Measurements from ENCODE around the gene HOXC4.
"Not testable (repeated sequence)": the region's sequence is repeated elsewhere in the genome, so short reads cannot be mapped to it uniquely, and the experiment has no call there.

HOXC4 gene

DNA sequence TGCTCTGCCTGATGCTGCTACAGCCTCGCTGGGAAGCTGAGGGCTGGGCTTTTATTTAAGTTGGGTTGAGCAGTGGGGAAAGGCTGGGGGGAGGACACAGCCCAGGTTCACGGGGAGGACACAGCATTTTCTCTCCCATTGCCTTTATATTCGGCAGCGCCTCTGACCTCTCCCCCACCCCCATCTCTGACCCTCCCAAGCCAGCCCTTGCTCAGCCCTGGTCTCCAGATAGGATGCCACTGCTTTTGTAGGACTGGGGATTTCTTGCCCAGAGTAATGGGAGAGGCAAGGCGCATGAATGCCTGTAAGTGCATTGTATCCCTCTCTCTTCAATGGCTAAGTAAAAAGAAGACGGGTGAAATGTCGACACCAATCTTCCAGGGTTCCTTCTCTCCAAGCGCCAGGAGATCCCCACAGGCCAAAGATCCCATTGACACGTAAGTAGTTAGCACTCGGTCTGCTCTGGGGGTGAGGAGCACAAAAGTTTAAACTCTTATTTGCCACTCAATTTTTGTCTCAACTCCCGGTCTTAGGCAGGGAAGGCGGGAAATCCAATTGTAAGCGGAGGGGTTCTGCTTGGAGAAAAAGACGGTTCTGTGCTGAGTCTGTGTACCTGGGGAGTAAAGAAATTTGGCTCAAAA is 4.6 kb downstream of the HOXC4 start:
- CTCF ChIA-PET = no interaction called here
- no peak overlapping the region for H3K27ac Mint-ChIP-seq
- H3K9me3 Mint-ChIP-seq = no peaks in the 10 kb centered on the region
- peaks cover 100% of the 10 kb centered on the region for H3K27me3 Mint-ChIP-seq
- H3K4me1 Mint-ChIP-seq = peaks cover 9% of the 10 kb centered on the region
- no peak for DNase-seq
- H3K4me3 Mint-ChIP-seq = no peak overlapping the region
- H3K36me3 Mint-ChIP-seq = peaks cover 1% of the 10 kb centered on the region

DNA sequence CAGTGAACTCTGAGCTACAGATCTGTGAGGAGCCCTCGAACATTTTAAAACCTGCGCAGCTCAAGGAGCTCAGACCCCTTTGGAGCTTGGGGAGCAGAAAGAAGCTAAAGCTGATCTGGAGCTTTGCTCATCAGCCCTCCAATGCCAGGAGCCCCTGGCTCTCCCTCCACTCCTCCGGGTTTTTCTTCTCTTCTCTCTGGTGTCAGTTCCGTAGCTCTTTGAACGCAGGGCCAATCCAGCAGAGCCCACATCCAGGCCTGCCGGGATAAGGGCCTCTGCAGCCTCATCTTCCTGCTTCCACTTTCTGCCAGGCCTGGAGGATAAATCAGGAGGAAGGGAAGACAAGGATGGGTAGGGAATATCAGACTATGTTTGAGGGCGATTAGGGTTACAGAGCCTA is 6.0 kb downstream of the HOXC4 start:
- no peak overlapping the region for H3K27ac Mint-ChIP-seq
- H3K27me3 Mint-ChIP-seq = peaks cover 99% of the 10 kb centered on the region
- peaks cover 2% of the 10 kb centered on the region for H3K4me1 Mint-ChIP-seq
- DNase-seq = no peak
- CTCF ChIA-PET = no interaction called here
- no peaks in the 10 kb centered on the region for H3K9me3 Mint-ChIP-seq
- no peak overlapping the region for H3K4me3 Mint-ChIP-seq
- H3K36me3 Mint-ChIP-seq = peaks cover 1% of the 10 kb centered on the region

DNA sequence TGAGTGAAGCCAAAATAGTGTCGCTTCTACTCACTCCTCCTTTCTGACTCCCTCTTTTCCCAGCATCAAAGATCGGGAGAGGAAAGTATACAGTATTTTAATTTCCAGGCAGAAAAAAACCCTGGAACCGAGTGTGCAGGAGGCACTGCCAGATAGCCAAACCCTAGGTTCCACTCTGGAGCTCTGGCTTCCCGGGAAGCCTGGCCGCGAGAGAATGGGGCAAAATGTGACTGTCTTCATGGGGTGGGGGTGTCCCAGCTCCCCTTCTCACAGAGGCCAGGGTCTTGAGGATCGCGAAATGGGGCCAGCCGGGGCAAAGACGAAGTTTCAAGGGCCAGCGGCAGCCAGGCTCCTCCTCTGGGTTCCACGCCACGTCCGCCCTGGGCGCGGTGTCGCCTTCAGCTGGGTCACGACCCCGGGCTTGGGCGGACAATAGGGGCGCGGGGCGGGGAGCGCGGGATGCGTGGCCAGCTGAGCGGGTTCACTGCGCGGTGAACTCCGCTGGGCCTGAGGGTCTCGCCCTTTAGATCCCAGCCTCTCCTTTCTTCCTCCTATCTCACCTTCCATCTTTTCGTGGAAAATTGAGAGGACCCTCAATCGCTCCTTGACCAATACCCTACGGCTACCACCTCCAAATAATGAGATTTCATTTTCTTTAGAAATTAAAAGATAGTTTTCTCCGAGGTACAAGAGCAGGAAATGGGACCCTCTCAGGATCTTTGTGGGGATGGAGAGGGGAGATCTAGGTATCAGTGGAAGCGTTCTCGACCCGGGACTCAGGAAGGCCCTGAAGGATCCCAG is 6.7 kb downstream of the HOXC4 start:
- Mint-ChIP-seq H3K27me3 (peaks cover 93% of the 10 kb centered on the region), H3K4me3 (no peak overlapping the region)

DNA sequence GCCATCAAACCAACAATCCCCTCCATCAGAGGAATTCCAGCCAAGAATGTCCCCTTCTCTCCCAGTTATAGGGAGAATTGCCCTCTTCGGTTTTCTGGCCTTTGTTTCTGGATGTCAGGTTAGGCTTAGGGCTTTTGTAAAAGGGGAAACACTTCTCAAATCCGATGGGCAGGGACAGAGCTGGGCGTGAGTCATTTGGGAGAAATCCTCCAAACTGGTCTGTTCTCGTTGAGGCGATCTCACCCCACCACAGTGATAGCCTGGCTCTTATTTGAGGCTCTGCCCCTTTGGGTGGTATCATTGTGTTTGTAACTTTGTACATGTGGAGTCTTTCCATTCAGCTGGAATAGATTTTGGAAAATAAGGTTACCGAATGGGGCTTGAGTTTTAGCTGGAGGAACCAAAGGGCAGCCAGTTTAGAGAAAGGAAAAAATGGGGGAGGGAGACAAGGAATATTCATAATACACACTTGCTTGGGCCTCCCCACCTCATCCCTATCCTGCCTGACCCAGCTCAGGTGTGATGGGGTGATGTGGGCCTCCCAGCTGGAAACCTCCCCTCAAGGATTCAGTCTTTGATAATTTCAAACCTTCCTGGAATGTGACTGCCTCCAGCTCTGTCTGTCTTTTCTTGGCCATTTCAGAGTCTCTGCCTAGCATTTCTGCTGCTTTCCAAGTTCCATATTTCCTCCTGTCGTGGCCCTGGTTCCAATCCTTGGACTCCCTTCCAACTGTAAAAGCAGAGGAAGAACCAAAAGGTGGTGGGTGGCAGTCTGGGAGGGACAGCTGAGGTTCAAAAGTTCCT is 7.5 kb downstream of the HOXC4 start:
- Mint-ChIP-seq H3K27me3 (peaks cover 93% of the 10 kb centered on the region), H3K36me3 (peaks cover 1% of the 10 kb centered on the region), H3K27ac (no peak overlapping the region), H3K4me1 (no peaks in the 10 kb centered on the region), H3K4me3 (no peak overlapping the region), H3K9me3 (no peaks in the 10 kb centered on the region)
- CTCF ChIA-PET = interaction anchor here (1.1 to 1.2 kb wide), 2 partner anchors 147 to 315 kb away, joined by 3 read pairs; no protein-coding TSS in a partner anchor
- no peak for DNase-seq

More for the DNA sequence above, 6.7 kb downstream of the HOXC4 start:
- CTCF ChIA-PET = interaction anchor here (1.1 kb wide), 1 partner anchor 147 kb away, joined by 3 read pairs; no protein-coding TSS in a partner anchor
- no peaks in the 10 kb centered on the region for H3K9me3 Mint-ChIP-seq
- peaks cover 1% of the 10 kb centered on the region for H3K36me3 Mint-ChIP-seq
- no peak overlapping the region for H3K27ac Mint-ChIP-seq
- DNase-seq = no peak
- H3K4me1 Mint-ChIP-seq = no peaks in the 10 kb centered on the region

DNA sequence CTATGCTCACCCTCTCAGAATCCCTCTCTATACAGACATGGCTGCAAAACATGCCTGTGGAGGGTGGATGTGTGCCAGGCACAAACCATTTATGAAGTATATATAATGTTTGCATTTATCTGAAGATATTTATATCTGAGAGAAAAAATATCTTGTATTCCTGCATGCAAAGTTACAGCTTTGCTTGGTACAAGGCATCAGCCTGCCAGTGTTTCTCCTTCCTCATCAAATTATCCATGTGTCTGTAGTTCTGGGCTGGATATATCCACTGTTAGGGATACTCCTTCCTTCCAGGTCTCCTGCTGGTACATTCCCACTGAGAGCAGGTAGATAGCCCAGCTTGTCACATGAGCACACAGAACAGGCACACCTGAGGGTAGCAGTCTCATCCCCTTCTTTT is 12.0 kb downstream of the HOXC4 start:
- no peaks in the 10 kb centered on the region for H3K9me3 Mint-ChIP-seq
- H3K36me3 Mint-ChIP-seq = no peaks in the 10 kb centered on the region
- H3K4me1 Mint-ChIP-seq = no peaks in the 10 kb centered on the region
- no peak overlapping the region for H3K4me3 Mint-ChIP-seq
- no peak for DNase-seq
- no peak overlapping the region for H3K27ac Mint-ChIP-seq
- H3K27me3 Mint-ChIP-seq = peaks cover 78% of the 10 kb centered on the region
- CTCF ChIA-PET = interaction anchor here (1.4 kb wide), 1 partner anchor 127 kb away, joined by 9 read pairs; no protein-coding TSS in a partner anchor

DNA sequence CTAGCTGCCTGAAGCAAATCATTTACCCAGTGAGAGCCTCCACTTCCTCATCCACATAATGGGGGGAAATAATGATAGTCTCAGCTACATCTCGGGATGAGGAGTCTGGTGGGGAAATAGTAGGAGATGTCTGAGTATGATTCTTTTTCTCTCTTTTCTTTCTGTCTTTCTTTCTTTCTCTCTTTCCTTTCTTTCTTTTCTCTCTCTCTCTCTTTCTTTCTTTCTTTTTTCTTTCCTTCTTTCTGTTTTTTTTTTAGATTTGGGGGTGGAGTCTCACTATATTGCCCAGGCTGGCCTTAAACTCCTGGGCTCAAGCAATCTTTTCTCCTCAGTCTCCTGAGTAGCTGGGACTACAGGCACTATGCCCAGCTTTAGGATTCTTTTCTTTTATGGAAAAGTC is 12.8 kb downstream of the HOXC4 start:
- peaks cover 78% of the 10 kb centered on the region for H3K27me3 Mint-ChIP-seq
- CTCF ChIA-PET = no interaction called here
- no peaks in the 10 kb centered on the region for H3K9me3 Mint-ChIP-seq
- no peaks in the 10 kb centered on the region for H3K36me3 Mint-ChIP-seq
- no peak overlapping the region for H3K4me3 Mint-ChIP-seq
- H3K27ac Mint-ChIP-seq = no peak overlapping the region
- no peaks in the 10 kb centered on the region for H3K4me1 Mint-ChIP-seq
- DNase-seq = no peak

DNA sequence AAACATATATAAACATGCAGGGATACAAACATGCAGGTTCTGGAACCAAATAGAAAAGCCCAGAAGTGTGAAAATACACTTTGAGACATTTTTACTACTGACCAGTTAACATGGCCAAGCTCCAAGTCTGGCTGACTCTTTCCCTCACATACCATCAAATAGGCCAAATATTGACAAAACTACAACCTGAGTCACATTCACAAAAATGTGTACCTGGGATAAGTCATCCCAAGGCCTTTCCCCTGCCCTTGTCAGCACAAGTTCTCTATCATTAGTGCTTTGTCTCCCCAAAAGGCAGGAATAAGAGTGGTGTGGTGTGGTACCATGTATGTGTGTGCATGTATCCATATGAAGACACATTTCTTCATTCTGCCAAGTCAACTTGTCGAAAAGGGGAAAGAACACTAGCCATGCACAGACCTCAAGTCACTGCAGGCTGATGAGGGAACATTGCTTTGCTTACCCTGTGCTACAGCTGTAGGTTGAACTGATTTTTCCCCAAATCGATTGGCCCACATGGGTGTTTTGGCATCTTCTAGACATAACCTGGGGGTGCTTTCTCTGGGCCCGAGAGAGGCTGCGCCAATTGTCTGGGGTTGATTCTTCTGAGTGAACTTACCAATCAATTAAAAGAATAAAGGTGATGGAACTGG is 14.9 kb downstream of the HOXC4 start:
- DNase-seq = no peak

DNA sequence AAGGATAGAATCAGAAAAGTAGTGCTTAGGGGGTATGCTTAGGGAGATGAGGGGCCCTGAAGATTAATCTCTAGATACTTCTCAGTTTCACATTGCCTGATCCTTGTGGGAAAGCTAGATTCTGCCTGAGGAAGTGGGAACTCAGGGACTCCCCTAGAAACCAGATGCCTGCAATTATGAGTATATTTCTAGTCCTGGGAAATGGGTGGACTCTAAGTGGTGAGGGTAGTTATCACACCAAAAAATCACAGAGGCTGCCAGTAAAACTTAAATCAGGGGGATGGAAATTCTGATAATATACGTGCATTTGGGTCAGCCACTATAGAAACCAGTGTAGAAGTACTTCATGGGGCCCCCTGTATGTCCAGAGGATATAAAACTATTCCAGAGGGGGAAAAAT is 18.3 kb downstream of the HOXC4 start:
- no peaks in the 10 kb centered on the region for H3K9me3 Mint-ChIP-seq
- DNase-seq = no peak
- H3K27ac Mint-ChIP-seq = no peak overlapping the region
- H3K27me3 Mint-ChIP-seq = peaks cover 79% of the 10 kb centered on the region
- no peak overlapping the region for H3K4me3 Mint-ChIP-seq
- no peaks in the 10 kb centered on the region for H3K4me1 Mint-ChIP-seq
- CTCF ChIA-PET = interaction anchor here (1.2 kb wide), 1 partner anchor 40 kb away, joined by 3 read pairs; no protein-coding TSS in a partner anchor
- no peaks in the 10 kb centered on the region for H3K36me3 Mint-ChIP-seq

More for the DNA sequence above, 14.9 kb downstream of the HOXC4 start:
- no peaks in the 10 kb centered on the region for H3K9me3 Mint-ChIP-seq
- no peak overlapping the region for H3K27ac Mint-ChIP-seq
- H3K4me3 Mint-ChIP-seq = no peak overlapping the region
- CTCF ChIA-PET = interaction anchor here (0.6 kb wide), 1 partner anchor 123 kb away, joined by 3 read pairs; no protein-coding TSS in a partner anchor
- no peaks in the 10 kb centered on the region for H3K4me1 Mint-ChIP-seq
- H3K27me3 Mint-ChIP-seq = peaks cover 77% of the 10 kb centered on the region
- H3K36me3 Mint-ChIP-seq = no peaks in the 10 kb centered on the region

DNA sequence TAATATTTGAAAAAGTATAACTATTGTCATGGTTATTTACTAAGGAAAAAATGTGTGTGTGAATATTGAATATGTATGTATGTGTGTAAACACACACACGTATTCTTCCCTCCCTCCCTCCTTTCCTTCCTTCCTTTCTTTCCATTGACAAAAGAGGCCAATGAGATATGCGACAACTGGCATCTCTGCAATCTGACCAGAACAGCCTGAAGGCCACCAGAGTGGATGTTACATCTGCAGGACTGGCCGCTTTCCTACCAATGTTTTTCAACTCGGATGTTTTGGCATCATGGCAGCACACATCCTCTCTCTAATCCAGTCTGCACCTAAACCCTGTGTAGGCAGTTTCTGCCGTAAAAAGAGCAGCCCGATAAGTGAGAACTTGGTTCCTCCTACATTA is 20.7 kb downstream of the HOXC4 start:
- Mint-ChIP-seq H3K36me3 (no peaks in the 10 kb centered on the region), H3K9me3 (no peaks in the 10 kb centered on the region), H3K27ac (no peak overlapping the region), H3K4me3 (no peak overlapping the region), H3K4me1 (peaks cover 3% of the 10 kb centered on the region), H3K27me3 (peaks cover 77% of the 10 kb centered on the region)
- CTCF ChIA-PET = no interaction called here
- DNase-seq = no peak

DNA sequence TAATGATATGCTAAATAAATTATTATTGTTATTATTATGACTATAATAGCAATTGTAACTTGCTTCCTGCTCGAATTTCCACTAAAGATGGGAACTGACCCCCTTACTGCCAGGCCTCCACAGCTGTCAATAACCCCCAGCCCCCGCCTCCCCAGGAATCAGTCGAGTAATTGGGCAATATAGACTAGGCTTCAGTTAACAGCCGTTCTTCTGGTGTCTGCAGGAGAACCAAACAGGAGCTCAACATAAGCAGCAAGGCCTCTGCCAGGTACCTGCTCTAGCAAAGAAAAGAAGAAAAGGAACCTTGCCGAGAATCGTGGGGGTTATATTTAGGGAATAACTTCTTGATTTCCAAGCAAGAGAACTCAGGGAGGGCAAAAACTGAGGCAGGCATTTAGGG is 21.8 kb downstream of the HOXC4 start:
- Mint-ChIP-seq H3K36me3 (no peaks in the 10 kb centered on the region), H3K9me3 (no peaks in the 10 kb centered on the region), H3K4me3 (no peak overlapping the region), H3K27ac (no peak overlapping the region), H3K27me3 (peaks cover 71% of the 10 kb centered on the region), H3K4me1 (peaks cover 3% of the 10 kb centered on the region)
- DNase-seq = no peak
- CTCF ChIA-PET = no interaction called here

DNA sequence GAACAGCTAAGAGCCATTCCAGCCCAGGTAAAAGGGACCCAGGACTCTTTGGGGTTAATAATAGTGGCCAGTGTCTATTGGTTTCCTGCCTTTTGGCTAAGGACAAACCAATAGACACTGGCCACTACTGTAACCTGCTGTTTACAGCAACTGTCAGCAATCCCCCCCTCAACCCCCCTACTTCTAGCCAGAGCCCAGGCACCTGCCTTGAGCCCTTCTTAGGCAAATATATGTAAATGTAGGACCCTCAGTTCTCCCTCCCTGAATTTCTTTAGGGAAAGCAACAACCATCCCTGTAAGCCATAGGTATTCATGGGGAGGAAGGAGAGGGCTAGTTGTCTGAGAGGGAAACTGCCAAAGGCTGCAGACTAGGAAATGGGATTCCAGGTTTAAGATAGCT is 22.3 kb downstream of the HOXC4 start:
- Mint-ChIP-seq H3K27me3 (peaks cover 67% of the 10 kb centered on the region), H3K27ac (no peak overlapping the region), H3K4me1 (peaks cover 8% of the 10 kb centered on the region), H3K4me3 (no peak overlapping the region), H3K36me3 (no peaks in the 10 kb centered on the region), H3K9me3 (no peaks in the 10 kb centered on the region)
- no peak for DNase-seq
- CTCF ChIA-PET = no interaction called here

DNA sequence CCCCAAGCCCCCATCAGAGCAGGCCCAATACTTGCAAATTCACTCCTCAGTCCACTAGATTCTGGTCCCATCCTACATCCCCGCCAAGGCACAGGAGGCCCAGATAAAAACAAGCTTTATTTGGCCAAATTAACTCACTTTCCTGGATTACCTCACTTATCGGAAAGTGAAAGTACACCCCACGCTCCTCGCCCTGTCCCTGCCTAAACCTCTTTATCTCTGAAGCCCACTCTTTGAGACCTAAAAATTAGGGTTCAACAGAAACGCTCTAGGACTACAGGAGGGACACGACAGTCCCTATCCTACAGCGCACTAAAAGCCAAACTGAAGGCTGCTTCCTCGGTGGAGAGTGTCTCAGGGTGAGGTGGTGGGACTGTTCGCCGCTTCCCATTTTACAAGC is 24.2 kb downstream of the HOXC4 start:
- H3K27me3 Mint-ChIP-seq = peaks cover 53% of the 10 kb centered on the region
- CTCF ChIA-PET, H3K4me3 Mint-ChIP-seq, DNase-seq, H3K9me3 Mint-ChIP-seq, H3K27ac Mint-ChIP-seq, H3K36me3 Mint-ChIP-seq: not testable (repeated sequence)
- H3K4me1 Mint-ChIP-seq = peaks cover 22% of the 10 kb centered on the region

DNA sequence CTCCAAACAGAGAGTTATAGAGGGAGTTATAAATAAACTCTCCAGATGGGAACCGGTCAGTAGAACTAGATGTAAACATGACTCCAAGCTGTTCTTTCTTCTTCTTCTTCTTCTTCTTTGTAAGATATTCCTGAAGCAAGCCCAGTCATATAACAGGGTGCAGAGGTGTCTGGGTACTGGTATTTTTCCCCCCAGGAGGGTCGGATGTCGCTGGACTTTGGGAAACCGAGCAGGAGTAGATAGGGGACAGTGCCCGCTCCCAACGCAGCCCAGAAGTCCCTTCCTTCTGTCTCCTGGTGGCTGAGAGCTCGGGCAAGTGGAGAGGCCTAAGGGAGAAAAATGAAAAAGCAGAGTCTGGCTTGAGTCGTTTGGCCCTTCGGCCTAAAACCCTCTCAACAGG is 25.5 kb downstream of the HOXC4 start:
- CTCF ChIA-PET, H3K36me3 Mint-ChIP-seq, H3K4me3 Mint-ChIP-seq, H3K27ac Mint-ChIP-seq, H3K9me3 Mint-ChIP-seq, DNase-seq: not testable (repeated sequence)
- peaks cover 31% of the 10 kb centered on the region for H3K4me1 Mint-ChIP-seq
- peaks cover 54% of the 10 kb centered on the region for H3K27me3 Mint-ChIP-seq
